Amniotic stem cell (primary cell): ENCODE results near the gene TMEM151A.

ENCODE experiments used
- DNase-seq: peaks from one replicate; lab custom pipeline; 2025; lab: John Stamatoyannopoulos, UW

The TMEM151A gene

DNA sequence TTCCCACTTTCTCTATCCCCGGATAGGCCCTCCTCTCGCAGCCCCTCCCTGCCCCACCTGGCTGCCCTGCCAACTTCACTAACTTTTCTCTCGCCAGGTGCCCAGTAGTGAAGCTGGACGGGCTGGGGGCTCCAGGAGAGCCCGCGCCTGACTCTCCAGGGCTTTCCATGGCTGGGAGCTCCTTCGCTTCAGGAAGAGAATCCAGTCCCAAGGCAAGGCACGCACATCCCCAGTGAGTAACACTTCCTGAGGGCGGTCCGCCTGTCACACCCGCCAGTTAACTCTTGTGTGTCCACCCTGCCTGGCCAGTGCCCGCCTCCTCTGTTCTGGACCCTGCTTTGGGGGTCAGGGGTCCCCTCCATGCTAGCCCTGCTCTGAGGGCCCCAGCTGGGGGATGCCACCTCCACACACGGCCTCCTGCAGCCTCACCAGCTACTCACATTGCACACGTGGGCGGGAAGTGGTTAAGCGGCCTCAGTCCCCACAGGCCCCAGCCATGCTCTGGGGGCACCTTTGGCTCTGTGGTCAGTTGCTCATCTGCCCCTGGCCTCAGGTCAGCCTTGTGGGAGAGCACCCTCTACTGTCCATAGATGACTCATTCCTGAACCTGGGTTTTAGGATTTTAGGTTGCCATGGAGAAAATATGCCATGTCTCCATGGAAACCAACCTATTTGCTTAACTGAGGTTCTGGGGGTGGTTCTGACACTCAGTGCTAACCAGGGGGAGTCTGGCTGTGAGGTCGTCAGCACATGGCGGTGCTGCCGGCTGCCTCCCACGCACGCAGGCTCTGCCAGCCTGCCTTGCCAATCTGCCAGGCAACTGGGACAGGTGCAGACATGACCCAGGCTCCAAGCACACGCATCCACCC, 44.8 kb downstream of the TMEM151A start, which contains the start of gene RIN1:
Gene RIN1 (minus strand): TSS at position 201 of the 869 bp plus-strand sequence. CDS start 32 bp downstream, at position 169.
- DNase-seq = peak; percentile 85

DNA sequence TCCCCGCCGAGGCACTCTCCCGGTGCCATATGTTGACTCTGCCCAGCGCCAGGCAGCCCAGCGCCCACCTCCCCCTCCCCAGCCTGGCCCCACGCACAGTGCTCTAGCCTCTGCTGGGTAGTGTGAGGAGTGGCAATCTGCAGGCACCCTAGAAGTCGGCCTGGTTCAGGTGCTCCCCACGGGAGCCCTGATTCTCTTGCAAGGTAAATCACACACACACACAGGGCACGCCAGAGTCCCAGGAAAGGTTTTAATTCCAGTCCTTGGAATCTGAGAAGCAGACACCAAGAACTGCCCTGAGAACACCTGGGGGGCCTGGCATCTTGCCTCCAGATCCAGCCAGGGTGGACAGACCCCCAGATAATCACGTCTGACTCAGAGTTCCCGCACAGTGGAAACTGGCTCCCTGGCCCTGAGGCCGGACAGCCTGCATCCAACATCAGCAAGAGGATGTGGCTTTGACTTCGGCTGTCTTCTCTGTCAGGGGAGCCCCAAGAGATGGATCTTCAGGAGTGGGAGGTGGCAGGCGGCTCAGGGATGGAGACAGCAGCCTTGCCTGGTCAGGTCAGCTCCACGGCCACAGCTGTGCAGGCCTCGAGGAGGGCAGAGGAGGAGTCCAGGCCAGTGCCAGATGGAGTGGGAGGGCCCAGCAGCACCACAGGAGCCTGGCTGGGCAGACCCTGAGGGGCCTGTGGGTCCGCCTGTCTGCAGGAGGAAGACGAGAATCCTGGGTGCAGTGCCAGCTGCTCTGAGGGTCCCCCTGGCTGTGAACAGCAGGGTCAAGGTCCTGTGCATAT, 45.6 kb downstream of the TMEM151A start:
- no peak for DNase-seq

DNA sequence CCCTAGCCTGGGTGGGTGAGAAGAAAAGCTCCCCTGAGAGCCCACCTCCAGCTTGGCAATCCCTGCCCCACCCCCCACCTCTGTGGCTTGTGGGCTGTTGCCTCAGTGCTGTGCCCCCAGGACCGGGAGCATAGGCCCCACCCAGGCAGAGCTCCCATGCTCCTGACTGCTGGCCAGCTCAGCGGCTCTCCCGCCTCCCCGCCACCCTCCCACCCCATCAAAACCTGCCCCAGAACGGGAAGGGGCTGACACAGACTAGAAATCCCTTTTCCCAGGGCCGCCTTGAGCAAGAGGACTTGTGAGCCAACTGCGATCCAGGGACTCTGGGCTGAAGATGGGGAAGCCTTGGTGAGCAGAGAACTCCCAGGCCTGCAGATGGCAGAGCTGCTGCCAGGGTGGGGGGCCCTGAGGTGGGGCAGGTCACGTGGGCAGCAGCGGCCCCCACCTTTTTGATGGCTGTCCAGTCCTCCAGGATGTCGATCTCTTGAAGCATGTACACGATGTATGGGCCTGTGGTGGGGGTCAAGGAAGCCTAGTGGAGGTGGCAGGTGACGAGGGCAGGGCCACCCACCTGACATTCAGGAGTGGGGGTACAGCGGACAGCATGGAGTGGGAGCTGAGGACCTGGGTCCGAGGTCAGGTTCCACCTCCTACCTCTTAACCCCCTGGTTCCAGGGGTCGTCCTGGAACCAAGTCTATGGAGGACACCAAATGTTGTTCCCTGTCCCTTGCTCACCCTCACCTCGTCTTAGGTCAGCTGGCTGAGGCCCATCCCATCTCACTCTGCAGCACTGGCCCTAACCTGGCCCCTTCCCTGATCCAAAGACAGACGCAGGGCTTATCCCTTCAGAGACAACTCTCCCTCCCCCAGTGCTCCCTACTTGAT, 46.8 kb downstream of the TMEM151A start:
- no peak for DNase-seq

DNA sequence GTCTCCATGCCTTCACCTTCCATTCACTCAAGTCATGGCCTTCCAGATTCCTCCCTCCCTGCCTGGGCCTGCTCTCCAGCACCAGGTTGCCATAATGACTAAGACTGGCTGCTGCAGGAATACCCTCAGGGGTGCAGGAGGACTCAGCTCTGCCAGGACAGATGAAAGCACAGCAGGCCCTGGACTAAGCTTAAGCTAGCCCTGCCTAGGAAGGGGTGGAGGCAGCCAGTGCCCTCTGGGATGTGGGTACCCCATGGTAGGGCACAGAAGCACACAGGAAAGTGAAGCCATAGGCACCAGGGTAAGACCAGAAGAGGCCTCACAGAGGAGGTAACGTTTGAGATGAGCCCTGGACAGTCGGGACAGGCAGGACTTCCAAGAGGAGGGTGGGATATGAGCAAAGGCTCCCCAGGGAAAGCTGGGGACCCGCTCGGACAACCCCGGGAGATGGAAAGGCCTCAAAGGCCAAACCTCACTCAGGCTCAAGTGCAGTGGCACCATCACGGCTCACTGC, 47.5 kb downstream of the TMEM151A start:
- no peak for DNase-seq

DNA sequence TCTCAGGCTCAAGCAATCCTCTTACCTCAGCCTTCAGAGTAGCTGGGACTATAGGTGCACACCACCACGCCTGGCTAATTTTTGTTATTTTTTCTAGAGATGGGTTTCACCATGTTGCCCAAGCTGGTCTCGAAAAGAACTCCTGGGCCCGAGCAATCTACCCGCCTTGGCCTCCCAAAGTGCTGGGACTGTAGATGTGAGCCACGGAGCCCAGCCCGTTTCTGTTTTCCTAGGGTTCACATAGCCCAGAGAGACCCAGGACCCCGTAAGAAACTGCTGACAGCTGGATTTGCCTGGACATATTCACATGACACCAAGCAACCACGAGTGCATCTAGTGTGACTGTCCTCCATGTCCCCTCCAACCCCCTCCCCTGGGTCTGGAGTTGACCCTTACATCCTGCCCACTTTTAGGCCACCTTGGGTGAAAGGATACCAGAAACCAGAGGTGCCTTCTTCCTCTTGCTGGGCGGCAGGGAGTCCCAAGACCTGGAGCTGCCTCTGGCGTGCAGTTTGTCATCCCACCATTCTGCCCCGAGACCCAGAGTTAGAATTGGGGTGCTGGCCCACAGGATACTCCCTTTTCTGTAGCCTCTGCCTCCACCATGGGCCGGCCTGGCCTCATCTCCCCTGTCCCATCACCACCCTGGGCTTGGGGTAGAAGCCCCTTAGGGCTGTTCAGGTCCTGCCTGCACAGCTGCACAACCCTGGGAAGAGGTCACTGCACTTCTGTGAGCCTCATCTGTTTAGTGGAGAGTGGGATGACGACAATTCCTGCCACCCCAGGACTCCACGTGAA, 48.2 kb downstream of the TMEM151A start:
- DNase-seq = no peak

DNA sequence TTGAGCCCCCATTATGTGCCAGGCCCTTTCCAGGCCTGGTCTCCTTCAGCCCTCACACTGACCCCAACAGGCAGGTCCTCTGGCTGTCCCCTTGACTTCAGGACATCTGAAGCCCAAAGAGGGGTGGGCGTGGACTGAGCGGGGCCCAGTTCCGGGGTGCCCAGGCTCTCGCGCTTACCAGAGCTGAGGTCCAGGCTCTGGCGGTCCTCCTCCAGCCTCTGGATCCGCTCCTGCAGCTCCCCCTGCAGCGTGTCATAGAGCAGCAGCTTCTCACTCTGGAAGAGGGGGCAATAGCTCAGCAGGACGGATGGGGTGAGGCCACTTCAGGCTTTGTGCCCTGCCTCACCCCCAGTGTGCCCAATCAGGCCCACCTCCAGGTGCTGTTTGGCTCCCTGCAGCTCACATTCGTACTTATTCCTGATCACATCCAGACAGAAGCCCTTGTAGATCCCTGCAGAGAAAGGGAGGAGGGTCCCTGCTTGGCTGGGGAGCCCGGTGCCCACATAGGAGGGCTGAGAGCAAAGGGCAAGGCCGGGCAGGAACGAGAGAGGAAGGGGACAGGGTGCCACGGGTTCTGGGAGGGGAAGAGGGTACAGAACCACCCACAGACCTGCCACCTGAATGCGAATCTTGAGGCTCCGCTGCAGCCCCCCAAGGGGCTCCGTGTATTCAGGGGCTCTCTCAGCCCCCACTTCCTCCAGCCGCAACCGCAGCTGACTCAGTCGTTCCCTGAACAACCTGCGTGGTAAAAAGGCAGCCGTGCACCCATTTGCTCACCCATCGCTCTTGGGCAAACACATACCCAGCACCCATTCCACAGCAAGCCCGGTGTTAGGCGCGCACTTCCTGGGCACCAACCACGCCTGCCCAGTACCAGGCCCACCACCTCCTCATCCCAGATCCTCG, 49.2 kb downstream of the TMEM151A start:
- no peak for DNase-seq

DNA sequence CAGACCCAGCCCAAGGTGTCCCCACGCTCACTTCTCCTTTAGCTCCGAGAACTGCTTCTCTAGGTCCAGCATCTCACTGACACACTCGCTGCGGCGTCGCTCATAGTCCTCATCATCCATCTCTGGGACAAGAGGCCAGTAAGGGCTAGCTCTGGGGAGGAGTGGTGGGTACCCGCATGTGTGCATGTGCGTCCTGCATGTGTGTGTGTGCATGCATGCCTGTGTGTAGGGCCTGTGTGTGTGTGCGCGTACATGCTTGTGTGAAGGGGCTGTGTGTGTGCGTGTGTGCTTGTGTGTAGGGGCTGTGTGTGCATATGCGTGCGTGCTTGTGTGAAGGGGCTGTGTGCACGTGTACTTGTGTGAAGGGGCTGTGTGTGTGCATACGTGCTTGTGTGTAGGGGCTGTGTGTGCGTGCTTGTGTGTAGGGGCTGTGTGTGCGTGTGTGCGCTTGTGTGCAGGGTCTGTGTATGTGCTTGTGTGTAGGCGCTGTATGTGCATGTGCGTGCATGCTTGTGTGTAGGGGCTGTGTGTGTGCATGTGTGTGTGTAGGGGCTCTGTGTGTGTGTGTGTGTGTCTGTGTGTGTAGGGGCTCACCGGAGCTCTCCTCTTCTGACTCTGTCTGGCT, 49.9 kb downstream of the TMEM151A start:
- DNase-seq = no peak

DNA sequence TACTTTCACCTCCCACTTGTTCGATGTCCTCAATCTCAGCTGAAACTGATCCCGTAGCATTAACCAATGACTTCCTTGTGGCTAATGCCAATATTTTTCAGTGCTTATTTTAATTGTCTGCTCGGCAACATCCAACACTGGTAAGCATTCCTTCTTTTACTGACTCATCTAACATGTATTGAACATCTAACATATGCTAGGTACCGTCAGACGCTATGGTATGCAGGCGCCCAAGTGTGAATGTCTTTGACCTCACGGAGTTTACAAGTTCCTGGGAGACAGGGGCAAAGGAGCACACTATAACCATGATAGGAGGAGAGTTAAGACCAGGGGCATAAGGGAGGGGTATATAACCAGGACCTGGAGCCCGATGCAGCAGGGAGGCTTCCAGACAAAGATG, 51.5 kb downstream of the TMEM151A start:
- no peak for DNase-seq

DNA sequence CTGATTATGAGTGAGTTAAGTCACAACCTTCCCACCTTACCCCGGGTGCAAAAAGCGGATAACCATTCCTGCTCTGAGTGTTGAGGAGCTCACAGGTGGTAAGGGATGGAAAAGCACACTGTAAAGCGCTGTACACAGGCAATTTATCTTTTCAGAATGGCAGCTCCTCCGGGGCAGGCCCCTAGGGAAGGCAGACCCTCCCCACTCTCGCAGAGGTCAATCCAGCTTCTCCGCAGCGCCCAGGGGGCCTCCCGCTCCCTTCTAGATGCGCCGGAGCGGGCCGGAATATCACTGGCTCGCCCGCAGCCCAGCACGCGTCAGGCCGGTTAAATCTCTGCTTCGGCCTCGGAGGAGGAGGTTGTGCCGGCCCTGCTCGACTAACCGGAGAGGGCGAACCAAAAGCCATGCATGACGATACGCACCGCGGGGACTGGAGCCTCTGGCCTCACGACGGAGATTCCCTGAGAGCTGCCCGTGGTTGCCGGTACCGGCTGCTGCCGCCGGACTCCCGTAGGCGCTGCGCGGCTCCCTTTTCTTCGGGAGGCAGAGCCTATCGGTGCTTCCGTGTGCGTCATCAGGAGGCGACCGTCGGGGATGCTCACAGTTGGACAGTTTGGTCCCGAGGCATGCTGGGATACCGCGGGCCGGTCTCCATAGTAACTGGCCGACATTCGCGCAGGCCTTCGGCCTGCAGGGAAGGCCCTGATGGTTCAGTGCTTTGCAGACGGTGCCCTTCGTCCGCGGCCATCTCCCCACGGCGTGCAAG, 53.0 kb downstream of the TMEM151A start, which contains the start of gene BRMS1:
Gene BRMS1 (minus strand): TSS at position 555 of the 766 bp plus-strand sequence. CDS start 2,870 bp downstream, outside the sequence.
- peak; percentile 97 for DNase-seq

DNA sequence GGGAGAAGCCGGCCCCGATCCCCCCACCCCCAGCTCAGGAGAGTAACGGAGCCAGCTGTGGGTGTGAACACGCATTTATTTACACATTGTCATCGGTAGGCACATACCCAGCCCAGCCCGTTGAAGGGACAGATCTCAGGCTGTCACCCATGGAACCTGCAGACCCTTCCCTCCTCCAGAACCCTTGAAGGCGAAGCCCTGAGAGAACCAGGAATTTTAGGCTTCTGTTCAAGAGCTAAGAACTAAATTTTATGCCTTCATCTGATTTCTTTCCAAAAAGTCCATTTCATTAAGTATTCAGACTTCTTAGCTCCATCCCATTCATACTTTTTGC, 53.6 kb downstream of the TMEM151A start:
- no peak for DNase-seq
